Thyroid gland (tissue), 4 donors: ENCODE measurements around the gene CDC14B.

Source experiments
- CTCF ChIP-seq, 6 experiments: fragments of 200-600 bp in 3 of 6; fragments of 450-650 bp in 3 of 6; sonication (generic) in 3 of 6; IDR thresholded peaks; one replicate each; pipeline ENCODE4 v1.5.1; 2016 to 2019; ENCODE audit warnings: antibody characterized with exemption in 6 of 6, mild to moderate bottlenecking in 2 of 6, inconsistent platforms in 1 of 6, moderate library complexity in 1 of 6
- POLR2A ChIP-seq, 2 donors: fragments of 450-650 bp; IDR thresholded peaks; one replicate each; pipeline ENCODE4 v1.6.1; 2017; ENCODE audit warnings: antibody characterized with exemption in 2 of 2, mild to moderate bottlenecking in 2 of 2, moderate library complexity in 1 of 2

GRCh38 chr9:96585426-96585825 lies 34.2 kb downstream of the CDC14B start:
- TF ChIP-seq CTCF (IDR thresholded peaks at IDR 0.05) = no peak
- TF ChIP-seq POLR2A (IDR thresholded peaks at IDR 0.05) = no peak
